Fibroblast of upper back skin (primary cell): ENCODE data around the gene TBC1D1.
"Not testable (repeated sequence)": the region's sequence is repeated elsewhere in the genome, so short reads cannot be mapped to it uniquely, and the experiment has no call there.

Experiments used
- DNase-seq: peaks from one replicate; pipeline ENCODE4 v3.0.0-alpha.2; 2013

Gene TBC1D1

DNA sequence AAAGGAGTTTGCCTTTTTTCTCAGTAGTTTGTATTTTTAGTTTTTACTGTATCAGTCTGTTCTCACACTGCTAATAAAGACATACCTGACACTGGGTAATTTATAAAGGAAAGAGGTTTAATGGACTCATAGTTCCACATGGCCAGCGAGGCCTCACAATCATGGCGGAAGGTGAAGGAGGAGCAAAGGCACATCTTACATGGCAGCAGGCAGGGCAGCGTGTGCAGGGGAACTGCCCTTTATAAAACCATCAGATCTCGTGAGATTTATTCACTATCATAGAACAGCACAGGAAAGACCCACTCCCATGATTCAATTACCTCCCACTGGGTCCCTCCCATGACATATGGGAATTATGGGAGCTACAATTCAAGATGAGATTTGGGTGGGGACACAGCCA, 130.1 kb downstream of the TBC1D1 start:
- not testable (repeated sequence) for DNase-seq

- DNase-seq, result no peak
Measured at GRCh38 chr4:38021751-38022150, 130.9 kb downstream of the TBC1D1 start.

- no peak for DNase-seq
Measured at GRCh38 chr4:38023347-38024205, 132.7 kb downstream of the TBC1D1 start.

- no peak for DNase-seq
Measured at GRCh38 chr4:38024206-38024509, 133.3 kb downstream of the TBC1D1 start.

DNA sequence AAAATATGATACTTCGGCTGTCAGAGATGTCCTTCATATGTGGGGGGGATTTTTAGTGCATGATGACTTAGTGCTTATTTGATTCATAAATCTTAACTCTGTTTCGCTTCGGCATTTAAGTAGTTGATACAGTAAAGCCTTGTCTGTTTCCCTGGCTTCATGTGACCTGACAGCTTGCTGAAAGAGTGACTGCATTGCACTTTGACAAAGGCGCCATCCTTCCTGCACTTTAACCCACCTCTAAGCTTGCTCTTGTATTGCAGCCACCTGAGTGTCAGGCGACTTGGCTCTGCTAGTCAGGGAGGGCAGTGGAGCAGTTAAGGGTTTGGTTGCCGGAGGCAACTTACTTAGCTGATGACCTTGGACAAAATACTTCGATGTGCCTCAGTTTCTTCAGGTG, 134.8 kb downstream of the TBC1D1 start:
- no peak for DNase-seq

- no peak for DNase-seq
Measured at GRCh38 chr4:38026158-38026740, 135.4 kb downstream of the TBC1D1 start.

GRCh38 chr4:38030023-38030422, 139.1 kb downstream of the TBC1D1 start:
- DNase-seq, result peak; percentile 74

- DNase-seq, result peak; percentile 67
Measured at GRCh38 chr4:38034986-38035882, 144.3 kb downstream of the TBC1D1 start.

- DNase-seq, result no peak
Measured at GRCh38 chr4:38036548-38036947, 145.7 kb downstream of the TBC1D1 start.

- DNase-seq, result no peak
Measured at GRCh38 chr4:38037612-38038011, 146.7 kb downstream of the TBC1D1 start.

GRCh38 chr4:38040619-38041018, 149.7 kb downstream of the TBC1D1 start:
- no peak for DNase-seq

DNA sequence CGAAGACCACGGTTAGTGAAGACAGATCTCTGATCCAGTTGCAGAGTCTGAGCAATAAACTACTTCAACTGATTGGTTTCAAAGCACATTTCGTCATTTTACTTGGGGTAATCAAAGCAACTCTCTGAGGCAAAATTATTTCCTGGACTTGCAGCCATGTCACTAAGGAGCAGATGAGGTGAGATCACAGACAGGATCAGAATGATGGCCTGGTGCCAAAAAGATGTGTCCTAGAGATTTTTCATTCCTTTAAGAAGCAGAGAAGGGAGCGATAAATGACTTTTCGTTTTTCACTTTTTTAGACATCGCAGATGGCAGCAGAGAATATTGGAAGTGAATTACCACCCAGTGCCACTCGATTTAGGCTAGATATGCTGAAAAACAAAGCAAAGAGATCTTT, 153.2 kb downstream of the TBC1D1 start:
- DNase-seq, result no peak

DNA sequence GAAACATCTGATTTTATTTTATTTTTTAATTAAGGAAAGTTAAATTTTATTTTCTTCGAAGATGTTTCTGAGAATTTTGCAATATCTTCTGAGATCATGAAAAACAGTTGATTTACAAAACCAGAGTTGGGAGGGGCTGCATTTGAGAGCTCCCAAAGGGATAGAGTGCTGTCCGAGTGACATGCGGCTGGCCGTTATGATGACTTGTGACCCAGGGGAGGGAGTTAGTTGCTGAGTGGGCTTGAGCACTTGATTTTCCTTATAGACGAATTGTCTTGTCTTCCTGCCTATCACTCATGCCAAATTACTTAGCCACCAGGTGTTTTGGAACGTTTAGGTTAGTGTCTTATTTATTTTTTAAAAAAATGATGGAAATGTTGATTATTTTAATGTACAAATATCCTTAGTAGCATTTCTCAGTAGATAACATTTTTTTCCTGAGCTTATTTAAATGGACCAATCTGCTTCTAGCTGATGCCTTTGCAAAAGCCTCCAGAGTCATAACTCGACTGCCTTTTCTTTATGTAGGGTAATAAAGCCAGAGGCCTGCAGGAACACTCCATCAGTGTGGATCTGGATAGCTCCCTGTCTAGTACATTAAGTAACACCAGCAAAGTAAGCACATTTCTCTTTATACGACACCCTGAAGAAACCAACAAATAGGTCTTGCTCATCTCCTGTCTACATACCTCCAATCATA, 154.6 kb downstream of the TBC1D1 start:
- no peak for DNase-seq

DNA sequence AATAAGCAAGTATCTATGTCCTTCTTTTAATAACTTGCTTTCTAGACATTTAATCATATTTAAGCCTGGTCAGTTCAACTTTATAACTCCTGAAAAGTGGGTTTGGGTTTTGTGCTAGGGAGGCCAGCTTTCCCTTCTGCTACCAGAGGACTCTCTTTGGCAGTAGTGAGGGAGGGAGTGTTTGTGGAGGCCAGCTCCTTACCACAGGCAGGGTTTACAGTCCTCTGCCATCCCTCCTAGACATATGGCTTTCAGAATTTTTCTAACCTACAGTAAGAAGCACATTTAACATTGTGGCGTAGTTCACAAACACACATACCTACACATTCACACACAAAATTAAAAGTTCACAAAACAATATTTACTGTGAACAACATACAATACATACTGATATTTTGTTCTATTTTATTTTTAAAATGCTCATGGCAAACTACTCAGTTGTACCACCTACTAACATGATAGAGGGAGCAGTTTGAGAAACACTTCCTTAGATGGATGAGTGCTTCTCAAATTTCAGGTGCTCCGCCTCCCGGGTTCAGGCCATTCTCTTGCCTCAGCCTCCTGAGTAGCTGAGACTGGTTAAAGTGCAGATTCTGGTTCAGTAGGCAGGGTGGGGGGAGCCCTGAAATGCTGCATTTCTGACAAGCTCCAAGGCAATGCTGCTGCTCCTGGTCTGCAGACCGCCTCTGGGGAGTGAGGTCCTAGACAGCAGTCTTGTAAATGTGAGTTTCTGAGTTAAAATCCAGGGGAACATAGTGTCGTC, 156.0 kb downstream of the TBC1D1 start:
- peak; percentile 57 for DNase-seq

DNA sequence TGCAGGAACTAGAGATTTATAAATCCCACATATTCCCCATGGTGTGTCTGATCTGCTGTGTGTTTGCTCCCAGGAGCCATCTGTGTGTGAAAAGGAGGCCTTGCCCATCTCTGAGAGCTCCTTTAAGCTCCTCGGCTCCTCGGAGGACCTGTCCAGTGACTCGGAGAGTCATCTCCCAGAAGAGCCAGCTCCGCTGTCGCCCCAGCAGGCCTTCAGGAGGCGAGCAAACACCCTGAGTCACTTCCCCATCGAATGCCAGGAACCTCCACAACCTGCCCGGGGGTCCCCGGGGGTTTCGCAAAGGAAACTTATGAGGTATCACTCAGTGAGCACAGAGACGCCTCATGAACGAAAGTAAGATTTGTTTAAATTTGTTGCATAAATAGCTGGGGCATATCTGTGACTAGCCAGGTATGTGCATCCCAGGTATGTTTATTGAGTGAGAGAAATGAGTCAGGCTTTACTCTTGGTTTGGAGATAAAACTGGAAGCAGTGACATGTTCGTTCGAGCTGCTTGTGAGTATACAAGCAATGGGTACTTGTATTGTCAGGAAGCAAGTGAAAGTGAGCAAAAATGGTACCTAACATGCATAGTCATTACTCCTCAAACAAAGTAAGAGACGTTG, 158.8 kb downstream of the TBC1D1 start:
- DNase-seq, result no peak

GRCh38 chr4:38050560-38051350, 159.9 kb downstream of the TBC1D1 start:
- no peak for DNase-seq

DNA sequence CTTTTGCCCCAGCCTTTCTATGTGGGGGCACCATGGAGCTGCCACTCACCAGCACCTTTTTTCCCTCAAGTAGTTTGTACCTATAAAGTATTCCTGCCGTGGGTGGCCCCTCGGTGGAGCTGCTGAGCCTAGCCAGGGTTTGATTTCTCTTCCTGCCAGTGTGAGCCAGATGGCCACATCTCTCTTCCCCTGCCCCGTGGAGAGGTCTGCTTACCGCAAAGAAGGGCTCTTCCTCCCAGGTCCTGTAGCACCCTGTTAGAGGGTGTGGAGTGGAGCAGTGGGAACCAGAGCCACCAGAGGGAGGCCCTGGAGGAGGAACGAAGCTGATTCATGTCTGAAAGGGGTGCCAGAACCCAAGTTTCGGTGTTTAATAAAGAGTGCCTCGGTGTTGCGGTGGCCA, 164.7 kb downstream of the TBC1D1 start:
- no peak for DNase-seq

GRCh38 chr4:38056011-38056685, 165.3 kb downstream of the TBC1D1 start:
- DNase-seq, result no peak

GRCh38 chr4:38058151-38058550, 167.3 kb downstream of the TBC1D1 start:
- no peak for DNase-seq

DNA sequence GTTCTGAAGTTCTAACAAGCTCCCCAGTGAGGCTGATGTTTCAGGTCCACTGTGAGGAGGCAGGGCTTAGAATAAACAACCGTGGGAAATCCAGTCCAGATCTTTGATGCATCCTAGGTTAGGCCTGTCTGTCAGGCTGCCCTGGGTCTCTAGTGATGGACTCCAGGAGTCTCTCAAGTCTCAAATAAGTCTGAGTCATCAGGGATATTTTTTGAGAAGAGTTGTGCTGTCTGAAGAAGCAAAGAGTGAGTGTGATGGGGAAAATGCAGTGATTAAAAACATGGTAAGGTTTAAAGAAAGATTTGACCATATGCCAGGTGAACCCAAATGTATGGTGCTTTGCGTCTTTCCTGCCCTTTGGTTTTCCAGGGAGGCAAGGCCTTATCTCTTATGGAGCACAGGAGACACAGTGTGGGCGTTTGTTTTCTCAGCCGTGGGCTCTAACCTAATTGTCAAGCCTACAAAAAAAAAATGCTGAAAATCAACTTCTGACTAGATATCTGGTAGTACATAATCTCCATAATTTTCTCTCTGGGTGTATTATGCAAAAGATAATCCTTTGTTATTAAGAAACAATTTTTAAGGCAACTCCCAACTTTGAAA, 170.0 kb downstream of the TBC1D1 start:
- peak; percentile 79 for DNase-seq
